Measurements from ENCODE around the gene RNF157.

DNA sequence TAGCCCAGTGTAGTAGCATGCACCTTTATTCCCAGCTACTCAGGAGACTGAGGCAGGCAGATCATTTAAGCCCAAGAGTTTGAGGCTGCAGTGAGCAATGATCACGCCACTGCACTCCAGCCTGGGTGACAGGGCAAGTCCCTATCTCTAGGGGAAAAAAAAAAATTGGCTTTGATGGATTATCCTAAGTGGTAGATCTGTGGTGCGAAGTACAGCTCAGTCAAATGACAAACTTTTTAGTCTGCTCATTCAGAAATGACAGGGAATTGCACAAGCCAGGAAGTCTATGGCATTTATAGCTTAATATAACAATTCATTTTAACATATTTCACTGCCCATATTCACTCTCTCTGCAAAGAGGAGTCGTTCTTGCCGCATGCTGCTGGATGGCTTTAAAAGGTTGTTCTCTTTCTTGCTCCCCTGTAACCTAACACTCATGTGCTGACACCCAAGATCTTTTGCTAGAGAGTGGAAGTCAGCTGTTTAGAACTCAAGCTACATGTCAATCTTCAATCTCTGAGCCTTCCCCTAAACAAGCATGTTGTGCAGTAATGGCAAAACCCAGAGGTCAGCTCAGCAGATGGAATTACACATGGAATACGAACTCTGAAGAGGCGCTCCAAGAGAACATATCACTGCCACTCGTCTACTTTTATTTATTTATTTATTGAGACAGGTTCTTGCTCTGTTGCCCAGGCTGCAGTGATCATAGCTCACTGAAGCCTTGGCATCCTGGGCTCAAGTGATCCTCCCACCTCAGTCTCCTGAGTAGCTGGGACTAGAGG lies 32.8 kb downstream of the RNF157 start:
- TF ChIP-seq SUZ12 (IDR thresholded peaks at IDR 0.05) (no peak), ARNT (IDR thresholded peaks at IDR 0.05) (no peak), CTBP1 (IDR thresholded peaks at IDR 0.05; ENCODE audit: borderline replicate concordance) (no peak), ZNF384 (IDR thresholded peaks at IDR 0.05) (no peak), FOXA1 (IDR thresholded peaks at IDR 0.05) (no peak)

Measured in HEK293T (cell line).